ENCODE measurements around the gene WHAMM.

GRCh38 chr15:82810061-82810889 is 847 bp downstream of the WHAMM start:
- TF ChIP-seq ZNF394 (tag by site-specific recombination; IDR thresholded peaks at IDR 0.05; ENCODE audit: borderline replicate concordance) (no peak), CTCF (tag by site-specific recombination; IDR thresholded peaks at IDR 0.05) (no peak), ZNF335 (tag by site-specific recombination; conservative IDR thresholded peaks at IDR 0.05) (peak; percentile 66)

Data from HEK293 (cell line).